Hypothalamus (tissue), 51 donors: ENCODE measurements around the gene WIZ.
"Not testable (repeated sequence)": the region's sequence is repeated elsewhere in the genome, so short reads cannot be mapped to it uniquely, and the experiment has no call there.

Source experiments
- DNase-seq, 51 donors: peaks; one replicate each; lab custom pipeline; 2025; lab: John Stamatoyannopoulos, UW

The WIZ gene

GRCh38 chr19:15417699-15418098 is 32.1 kb downstream of the WIZ start:
- DNase-seq, result peak in 2 of 51 donors; percentile 1 to 15

GRCh38 chr19:15412832-15413231 is 36.9 kb downstream of the WIZ start:
- no peak for DNase-seq

GRCh38 chr19:15411351-15411750 is 38.4 kb downstream of the WIZ start:
- not testable (repeated sequence) for DNase-seq

GRCh38 chr19:15404780-15405211 is 45.0 kb downstream of the WIZ start:
- DNase-seq, result peak in 13 of 51 donors; percentile 5 to 46 (median 18)

GRCh38 chr19:15404097-15404779 is 45.5 kb downstream of the WIZ start:
- DNase-seq, result no peak

GRCh38 chr19:15403151-15403531 is 46.6 kb downstream of the WIZ start:
- no peak for DNase-seq

- DNase-seq, result no peak
Measured at GRCh38 chr19:15402411-15403150, 47.2 kb downstream of the WIZ start.

GRCh38 chr19:15401397-15401710 is 48.4 kb downstream of the WIZ start:
- DNase-seq, result no peak

- DNase-seq, result no peak
Measured at GRCh38 chr19:15400521-15401396, 49.0 kb downstream of the WIZ start.

GRCh38 chr19:15399635-15400034 is 50.1 kb downstream of the WIZ start:
- no peak for DNase-seq

- DNase-seq, result no peak
Measured at GRCh38 chr19:15399234-15399515, 50.6 kb downstream of the WIZ start.

- DNase-seq, result no peak
Measured at GRCh38 chr19:15398501-15399233, 51.1 kb downstream of the WIZ start.

- no peak for DNase-seq
Measured at GRCh38 chr19:15397782-15398181, 52.0 kb downstream of the WIZ start.

GRCh38 chr19:15397236-15397635 is 52.5 kb downstream of the WIZ start:
- no peak for DNase-seq

GRCh38 chr19:15396436-15396835 is 53.3 kb downstream of the WIZ start:
- DNase-seq, result no peak

GRCh38 chr19:15395251-15395650 is 54.5 kb downstream of the WIZ start:
- DNase-seq, result not testable (repeated sequence)

GRCh38 chr19:15394426-15394825 is 55.3 kb downstream of the WIZ start:
- no peak for DNase-seq

- no peak for DNase-seq
Measured at GRCh38 chr19:15393963-15394362, 55.8 kb downstream of the WIZ start.

GRCh38 chr19:15390814-15391213 is 58.9 kb downstream of the WIZ start:
- no peak for DNase-seq

- DNase-seq, result no peak
Measured at GRCh38 chr19:15381864-15382263, 67.9 kb downstream of the WIZ start.

GRCh38 chr19:15381429-15381828 is 68.3 kb downstream of the WIZ start:
- no peak for DNase-seq
